ENCODE data around the gene RNLS.

DNA sequence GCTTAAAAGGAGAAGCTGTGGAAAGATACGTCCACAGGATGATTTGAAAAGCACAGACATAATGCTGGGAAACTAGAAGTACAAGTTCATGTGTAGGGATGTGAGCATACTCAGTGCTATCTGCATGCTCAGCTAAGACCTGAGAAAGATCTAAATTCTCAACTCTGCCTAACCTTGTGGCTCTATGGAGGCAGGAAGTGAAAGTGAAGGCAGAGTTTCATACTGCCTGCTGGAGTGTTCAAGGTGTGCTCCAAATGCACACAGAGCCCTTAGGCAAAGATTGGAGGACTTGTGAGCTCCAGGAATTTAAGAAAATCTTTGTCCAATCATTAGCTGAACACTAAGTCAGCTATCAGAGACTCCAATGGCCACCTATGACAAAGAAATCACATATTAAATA lies 190.9 kb downstream of the RNLS start:
- TF ChIP-seq POLR2AphosphoS5 (IDR thresholded peaks at IDR 0.05; ENCODE audit: low read depth, low read length) (no peak), REST (IDR thresholded peaks at IDR 0.05; ENCODE audit: insufficient read depth in 1 of 2, low read depth in 2 of 2, low read length in 2 of 2) (no peak)

All from PFSK-1 (cell line).